ENCODE data around the gene CPNE4. TPM values are rescaled to one million over a fixed set of nuclear protein-coding genes. Genes with fewer than 3 reads are reported as not detected.

Gene CPNE4
- total RNA-seq, 1 donor from 2014 or later, result 0.83 TPM

DNA sequence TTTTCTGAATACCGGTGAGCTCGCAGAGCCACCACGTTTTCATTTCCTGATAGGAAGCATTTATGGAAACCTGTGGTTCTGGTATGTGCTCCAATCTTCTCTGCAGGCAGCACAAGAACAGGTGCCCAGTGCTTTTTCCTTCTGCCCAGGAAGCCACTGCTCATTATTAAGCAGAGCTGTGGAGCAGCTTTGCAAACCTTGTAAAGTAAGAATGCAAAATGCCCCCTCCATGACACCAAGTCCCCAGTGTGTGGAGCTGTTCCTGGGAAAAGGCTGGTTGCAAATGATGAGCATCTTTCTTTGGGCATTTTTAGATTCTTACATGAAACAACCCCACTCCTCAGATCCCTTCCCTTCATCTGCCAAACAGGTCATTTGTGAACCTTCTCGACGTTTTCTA, 466.4 kb downstream of the CPNE4 start:
- no peak for ATAC-seq
- Histone ChIP-seq H3K4me1 (no peaks in the 10 kb centered on the region), H3K9me3 (no peaks in the 10 kb centered on the region), H3K4me3 (no peak overlapping the region), H3K27ac (no peak overlapping the region), H3K36me3 (no peaks in the 10 kb centered on the region), H3K27me3 (ENCODE audit: low read depth) (no peaks in the 10 kb centered on the region)
- TF ChIP-seq CTCF (IDR thresholded peaks at IDR 0.05), result no peak
- intact Hi-C loops (cut with DNase I), result no loop called here
- DNase-seq, result no peak

DNA sequence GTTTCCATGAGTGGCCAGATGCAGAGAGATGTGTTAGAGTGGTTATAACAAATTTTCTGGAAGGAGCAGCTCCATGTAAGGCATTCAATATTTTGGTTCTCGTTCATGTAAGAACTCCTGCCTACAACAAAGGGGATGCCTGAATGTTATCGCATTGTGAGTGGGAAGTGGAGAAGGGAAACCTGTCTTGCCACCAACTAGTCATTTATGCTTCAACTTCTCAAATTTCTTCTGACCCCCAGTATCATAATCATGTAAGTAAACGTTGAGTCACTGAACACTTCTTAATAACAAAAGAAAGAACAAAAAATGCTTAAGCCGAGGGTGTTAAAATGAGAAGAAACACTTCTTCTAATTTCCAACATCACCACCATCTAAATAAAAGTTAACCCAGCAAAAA, 470.0 kb downstream of the CPNE4 start:
- TF ChIP-seq CTCF (IDR thresholded peaks at IDR 0.05), result no peak
- Histone ChIP-seq H3K27ac (no peak overlapping the region), H3K4me3 (no peak overlapping the region), H3K4me1 (no peaks in the 10 kb centered on the region), H3K36me3 (no peaks in the 10 kb centered on the region), H3K9me3 (no peaks in the 10 kb centered on the region), H3K27me3 (ENCODE audit: low read depth) (no peaks in the 10 kb centered on the region)
- intact Hi-C loops (cut with DNase I), result no loop called here
- no peak for ATAC-seq
- DNase-seq, result no peak

DNA sequence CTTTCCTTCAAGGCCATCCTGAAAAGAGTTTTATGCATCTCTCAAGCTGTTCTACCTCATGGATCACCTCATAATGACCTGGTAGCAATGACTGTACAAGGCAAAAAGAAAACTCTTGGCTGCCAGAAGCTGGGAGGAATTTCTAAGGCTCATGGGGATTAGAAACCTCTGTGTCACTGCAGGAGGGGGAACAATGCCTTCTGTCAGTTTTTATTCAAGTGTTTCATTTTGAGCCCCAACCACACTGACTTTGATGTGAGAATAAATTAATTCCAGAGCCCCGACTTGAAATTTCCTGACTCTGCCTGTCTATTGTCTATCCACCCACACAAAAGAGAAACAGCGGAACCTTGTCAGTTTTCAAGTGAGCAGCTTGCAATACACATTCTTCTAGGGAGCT, 473.3 kb downstream of the CPNE4 start:
- no peak overlapping the region for H3K4me3 ChIP-seq
- H3K4me1 ChIP-seq, result no peaks in the 10 kb centered on the region
- H3K27me3 ChIP-seq (ENCODE audit: low read depth), result no peaks in the 10 kb centered on the region
- H3K27ac ChIP-seq, result no peak overlapping the region
- no peaks in the 10 kb centered on the region for H3K36me3 ChIP-seq
- H3K9me3 ChIP-seq, result no peaks in the 10 kb centered on the region
- intact Hi-C loops (cut with DNase I), result no loop called here
- DNase-seq, result no peak
- ATAC-seq, result no peak
- TF ChIP-seq CTCF (IDR thresholded peaks at IDR 0.05), result no peak

DNA sequence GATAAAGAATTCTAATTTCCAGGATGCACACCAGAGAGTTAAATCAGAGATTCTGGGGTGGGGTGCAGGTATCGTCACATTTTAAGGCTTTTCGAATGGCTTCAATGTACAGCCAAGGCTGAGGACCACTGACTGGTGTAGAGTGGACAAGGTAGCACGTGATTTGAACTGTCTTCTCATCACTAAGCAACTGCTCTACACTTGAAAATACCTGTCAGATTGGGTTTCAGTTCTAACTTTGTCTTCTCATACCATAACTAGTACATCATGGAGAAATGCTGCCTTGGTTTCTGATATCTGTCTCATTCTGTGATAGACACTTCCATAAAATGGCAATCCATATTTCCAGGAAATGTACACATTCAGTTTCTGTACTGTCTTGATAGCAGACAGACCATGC, 474.0 kb downstream of the CPNE4 start:
- intact Hi-C loops (cut with DNase I), result no loop called here
- Histone ChIP-seq H3K27me3 (ENCODE audit: low read depth) (no peaks in the 10 kb centered on the region), H3K4me1 (no peaks in the 10 kb centered on the region), H3K4me3 (no peak overlapping the region), H3K36me3 (no peaks in the 10 kb centered on the region), H3K27ac (no peak overlapping the region), H3K9me3 (no peaks in the 10 kb centered on the region)
- ATAC-seq, result no peak
- no peak for TF ChIP-seq CTCF (IDR thresholded peaks at IDR 0.05)
- no peak for DNase-seq

DNA sequence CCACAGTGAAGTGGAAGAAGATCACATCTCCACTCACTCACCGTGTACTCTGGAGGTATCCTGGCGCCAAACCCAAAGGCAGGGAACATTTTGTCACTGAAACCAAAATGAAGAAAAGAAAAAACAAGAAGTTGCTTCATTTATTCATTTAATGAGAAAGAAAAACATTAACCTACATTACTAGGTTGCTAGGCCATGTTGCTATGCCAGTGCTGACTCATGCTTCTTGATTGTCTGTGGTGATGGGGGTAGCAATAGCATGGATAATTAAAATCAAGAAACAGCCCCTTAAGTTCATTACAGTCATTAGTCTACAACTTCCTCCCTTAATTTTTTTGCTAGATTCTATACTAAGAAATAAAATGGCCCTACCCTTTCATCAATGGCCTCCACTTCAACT, 479.4 kb downstream of the CPNE4 start:
- no peaks in the 10 kb centered on the region for H3K4me1 ChIP-seq
- intact Hi-C loops (cut with DNase I), result no loop called here
- no peak overlapping the region for H3K27ac ChIP-seq
- H3K9me3 ChIP-seq, result no peaks in the 10 kb centered on the region
- DNase-seq (no peak), ATAC-seq (no peak)
- no peaks in the 10 kb centered on the region for H3K27me3 ChIP-seq (ENCODE audit: low read depth)
- TF ChIP-seq CTCF (IDR thresholded peaks at IDR 0.05), result no peak
- H3K4me3 ChIP-seq, result no peak overlapping the region
- H3K36me3 ChIP-seq, result no peaks in the 10 kb centered on the region
